GM21381 (cell line): ENCODE data around the gene ALDH3B2.
"Not testable (repeated sequence)": the region's sequence is repeated elsewhere in the genome, so short reads cannot be mapped to it uniquely, and the experiment has no call there.

Experiments
- ATAC-seq: cut with Tn5 transposase; IDR thresholded peaks from one replicate; pipeline ENCODE4 v1.9.1; 2021; ENCODE audit warnings: mild to moderate bottlenecking, moderate library complexity; ENCODE audit not compliant: unreplicated experiment

ALDH3B2 gene

GRCh38 chr11:67645521-67646461 lies 28.6 kb downstream of the ALDH3B2 start:
- ATAC-seq = no peak

- no peak for ATAC-seq
Observed at GRCh38 chr11:67644472-67645418, 29.7 kb downstream of the ALDH3B2 start.

GRCh38 chr11:67644042-67644441 lies 30.4 kb downstream of the ALDH3B2 start:
- no peak for ATAC-seq

- no peak for ATAC-seq
Observed at GRCh38 chr11:67642173-67643120, 32.0 kb downstream of the ALDH3B2 start.

- no peak for ATAC-seq
Observed at GRCh38 chr11:67641338-67642172, 32.9 kb downstream of the ALDH3B2 start.

- no peak for ATAC-seq
Observed at GRCh38 chr11:67640758-67641337, 33.6 kb downstream of the ALDH3B2 start.

- ATAC-seq = no peak
Observed at GRCh38 chr11:67640021-67640757, 34.2 kb downstream of the ALDH3B2 start.

GRCh38 chr11:67639438-67639859 lies 35.0 kb downstream of the ALDH3B2 start, which contains the start of gene TBX10:
Gene TBX10 (minus strand): TSS chr11:67639763. CDS start chr11:67639472, 291 bp downstream.
- ATAC-seq = no peak

GRCh38 chr11:67638535-67639437 lies 35.6 kb downstream of the ALDH3B2 start:
- no peak for ATAC-seq

- not testable (repeated sequence) for ATAC-seq
Observed at GRCh38 chr11:67637441-67637840, 37.0 kb downstream of the ALDH3B2 start.

- no peak for ATAC-seq
Observed at GRCh38 chr11:67636962-67637361, 37.5 kb downstream of the ALDH3B2 start.

GRCh38 chr11:67635231-67635521 lies 39.2 kb downstream of the ALDH3B2 start:
- no peak for ATAC-seq

GRCh38 chr11:67634366-67635230 lies 39.8 kb downstream of the ALDH3B2 start:
- ATAC-seq = no peak

- ATAC-seq = no peak
Observed at GRCh38 chr11:67633758-67634365, 40.6 kb downstream of the ALDH3B2 start.

- no peak for ATAC-seq
Observed at GRCh38 chr11:67632982-67633755, 41.3 kb downstream of the ALDH3B2 start.
